ENCODE data around the gene TMEM131. TPM values are rescaled to one million over a fixed set of nuclear protein-coding genes. Genes with fewer than 3 reads are reported as not detected.

The TMEM131 gene
- polyA plus RNA-seq, 3 donors, result 7.0 to 23.6 (median 8.2) TPM

- H3K79me2 ChIP-seq (ENCODE audit: insufficient read depth, low read length), result peaks cover 13% of the 10 kb centered on the region
- peaks cover 4 to 51% of the 10 kb centered on the region in 2 donors for H3K36me3 ChIP-seq (replicated peaks in 1 of 2; ENCODE audit: control insufficient read depth in 1 of 2, insufficient read depth in 2 of 2, low read length in 2 of 2)
- peaks cover 8 to 9% of the 10 kb centered on the region in 2 donors for H3K4me1 ChIP-seq (ENCODE audit: control insufficient read depth in 1 of 2, insufficient read depth in 2 of 2, low read length in 2 of 2)
- Mint-ChIP-seq H3K27ac (no peak overlapping the region), H3K36me3 (peaks cover 54 to 56% of the 10 kb centered on the region in 2 donors), H3K4me1 (peaks cover 25% of the 10 kb centered on the region), H3K27me3 (ENCODE audit: low read depth in 3 of 3) (no peaks in the 10 kb centered on the region), H3K4me3 (no peak overlapping the region), H3K9me3 (no peaks in the 10 kb centered on the region)
- no peak overlapping the region for H3K4me2 ChIP-seq (replicated peaks; ENCODE audit: extremely low read depth, low read length, poor library complexity, severe bottlenecking)
- no peak for TF ChIP-seq CTCF (IDR thresholded peaks at IDR 0.05)
- intact Hi-C loops (cut with micrococcal nuclease), result no loop called here
- DNase-seq, result no peak
- no peak overlapping the region for H3K4me3 ChIP-seq (replicated peaks in 1 of 3; ENCODE audit: low read depth in 2 of 3, low read length in 3 of 3)
- WGBS (ENCODE audit: insufficient coverage), result no CpG with 5 or more reads among the region's 1 CpG
- no peaks in the 10 kb centered on the region for H3K9me3 ChIP-seq (replicated peaks in 1 of 2; ENCODE audit: control insufficient read depth in 1 of 2, insufficient read depth in 1 of 2, low read length in 2 of 2)
- peaks cover 72% of the 10 kb centered on the region for H4K20me1 ChIP-seq (ENCODE audit: insufficient read depth, low read length)
- no peaks in the 10 kb centered on the region for H3K27me3 ChIP-seq (ENCODE audit: control insufficient read depth in 2 of 2, insufficient read depth in 2 of 2, low read length in 2 of 2)
- H3K9ac ChIP-seq (ENCODE audit: insufficient read depth, low read length, poor library complexity, severe bottlenecking), result no peak overlapping the region
- H2AFZ ChIP-seq (ENCODE audit: insufficient read depth, low read depth, low read length, poor library complexity, severe bottlenecking), result no peak overlapping the region
- no peak overlapping the region for H3K27ac ChIP-seq (ENCODE audit: low read depth in 1 of 2, low read length in 2 of 2)
These were observed 90.5 kb downstream of the TMEM131 start for GRCh38 chr2:97905294-97905693.

- Histone ChIP-seq H3K27me3 (ENCODE audit: control insufficient read depth in 2 of 2, insufficient read depth in 2 of 2, low read length in 2 of 2) (no peaks in the 10 kb centered on the region), H3K79me2 (ENCODE audit: insufficient read depth, low read length) (no peaks in the 10 kb centered on the region), H3K4me3 (replicated peaks in 1 of 3; ENCODE audit: low read depth in 2 of 3, low read length in 3 of 3) (no peak overlapping the region), H3K4me1 (ENCODE audit: control insufficient read depth in 1 of 2, insufficient read depth in 2 of 2, low read length in 2 of 2) (no peaks in the 10 kb centered on the region), H3K36me3 (replicated peaks in 1 of 2; ENCODE audit: control insufficient read depth in 1 of 2, insufficient read depth in 2 of 2, low read length in 2 of 2) (peaks cover 4 to 35% of the 10 kb centered on the region in 2 donors), H3K4me2 (replicated peaks; ENCODE audit: extremely low read depth, low read length, poor library complexity, severe bottlenecking) (no peak overlapping the region), H3K27ac (ENCODE audit: low read depth in 1 of 2, low read length in 2 of 2) (no peak overlapping the region), H2AFZ (ENCODE audit: insufficient read depth, low read depth, low read length, poor library complexity, severe bottlenecking) (no peak overlapping the region), H3K9ac (ENCODE audit: insufficient read depth, low read length, poor library complexity, severe bottlenecking) (no peak overlapping the region), H3K9me3 (replicated peaks in 1 of 2; ENCODE audit: control insufficient read depth in 1 of 2, insufficient read depth in 1 of 2, low read length in 2 of 2) (no peaks in the 10 kb centered on the region), H4K20me1 (ENCODE audit: insufficient read depth, low read length) (peaks cover 55% of the 10 kb centered on the region)
- Mint-ChIP-seq H3K27me3 (ENCODE audit: low read depth in 3 of 3) (no peaks in the 10 kb centered on the region), H3K36me3 (peaks cover 48 to 52% of the 10 kb centered on the region in 2 donors), H3K9me3 (no peaks in the 10 kb centered on the region), H3K4me3 (no peak overlapping the region), H3K27ac (no peak overlapping the region), H3K4me1 (no peaks in the 10 kb centered on the region)
- intact Hi-C loops (cut with micrococcal nuclease), result no loop called here
- DNase-seq, result no peak
- no peak for TF ChIP-seq CTCF (IDR thresholded peaks at IDR 0.05)
These were observed 93.9 kb downstream of the TMEM131 start for GRCh38 chr2:97901862-97902261.
